Thoracic aorta endothelial cell (primary cell): Measurements from ENCODE around the gene SLC9A5. TPM values are rescaled to one million over a fixed set of nuclear protein-coding genes. Genes with fewer than 3 reads are reported as not detected.

Experiments used
- small RNA-seq: library from RNA; depleted of rRNA; stranded (forward); fragments of <200 nt; gene quantifications from one replicate; pipeline ENCODE3, GENCODE V24; 2012
- total RNA-seq: library from RNA; depleted of rRNA; stranded (reverse); fragments of >200 nt; gene quantifications from 2 replicates; pipeline ENCODE4 v1.2.3, GENCODE V29; 2012

SLC9A5 gene, protein sequence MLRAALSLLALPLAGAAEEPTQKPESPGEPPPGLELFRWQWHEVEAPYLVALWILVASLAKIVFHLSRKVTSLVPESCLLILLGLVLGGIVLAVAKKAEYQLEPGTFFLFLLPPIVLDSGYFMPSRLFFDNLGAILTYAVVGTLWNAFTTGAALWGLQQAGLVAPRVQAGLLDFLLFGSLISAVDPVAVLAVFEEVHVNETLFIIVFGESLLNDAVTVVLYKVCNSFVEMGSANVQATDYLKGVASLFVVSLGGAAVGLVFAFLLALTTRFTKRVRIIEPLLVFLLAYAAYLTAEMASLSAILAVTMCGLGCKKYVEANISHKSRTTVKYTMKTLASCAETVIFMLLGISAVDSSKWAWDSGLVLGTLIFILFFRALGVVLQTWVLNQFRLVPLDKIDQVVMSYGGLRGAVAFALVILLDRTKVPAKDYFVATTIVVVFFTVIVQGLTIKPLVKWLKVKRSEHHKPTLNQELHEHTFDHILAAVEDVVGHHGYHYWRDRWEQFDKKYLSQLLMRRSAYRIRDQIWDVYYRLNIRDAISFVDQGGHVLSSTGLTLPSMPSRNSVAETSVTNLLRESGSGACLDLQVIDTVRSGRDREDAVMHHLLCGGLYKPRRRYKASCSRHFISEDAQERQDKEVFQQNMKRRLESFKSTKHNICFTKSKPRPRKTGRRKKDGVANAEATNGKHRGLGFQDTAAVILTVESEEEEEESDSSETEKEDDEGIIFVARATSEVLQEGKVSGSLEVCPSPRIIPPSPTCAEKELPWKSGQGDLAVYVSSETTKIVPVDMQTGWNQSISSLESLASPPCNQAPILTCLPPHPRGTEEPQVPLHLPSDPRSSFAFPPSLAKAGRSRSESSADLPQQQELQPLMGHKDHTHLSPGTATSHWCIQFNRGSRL
- total RNA-seq = 0.40 and 0.65 TPM in 2 replicates

DNA sequence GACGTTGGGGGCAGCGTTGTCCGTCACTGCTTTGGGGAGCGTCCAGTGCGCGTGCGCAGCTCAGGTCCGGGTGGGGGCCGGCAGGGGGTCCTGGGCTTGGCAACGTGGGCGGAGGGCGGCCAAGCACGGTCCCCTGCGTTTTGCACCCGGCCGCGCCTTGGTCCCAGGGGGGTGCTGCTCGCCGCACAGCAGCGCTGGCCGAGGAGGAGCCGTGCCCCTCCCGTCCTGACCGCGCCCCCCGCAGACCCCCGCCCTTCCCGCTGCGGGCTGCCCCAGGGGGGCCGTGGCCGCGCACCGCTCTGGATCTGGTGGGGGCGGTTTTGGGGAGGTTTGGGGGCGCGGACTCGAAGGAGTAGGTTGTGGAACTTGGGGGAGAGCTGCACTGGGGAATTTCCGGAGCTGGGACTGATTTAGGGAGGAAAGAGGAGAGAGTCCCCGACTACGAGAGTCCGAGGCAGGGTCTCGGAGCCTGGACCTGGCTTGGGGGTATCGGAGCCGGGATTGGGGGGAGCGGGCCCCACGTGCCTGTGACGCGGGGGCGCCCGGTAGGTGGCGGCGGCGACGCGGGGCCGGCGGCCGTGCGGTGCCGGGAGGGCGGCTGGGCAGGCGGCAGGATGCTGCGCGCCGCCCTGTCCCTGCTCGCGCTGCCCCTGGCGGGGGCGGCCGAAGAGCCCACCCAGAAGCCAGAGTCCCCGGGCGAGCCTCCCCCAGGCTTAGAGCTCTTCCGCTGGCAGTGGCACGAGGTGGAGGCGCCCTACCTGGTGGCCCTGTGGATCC, at the start of gene SLC9A5:
Gene SLC9A5, plus strand, starts transcription at position 579 of the 777 bp plus-strand sequence. Its CDS starts 36 bp downstream, at position 615.

DNA sequence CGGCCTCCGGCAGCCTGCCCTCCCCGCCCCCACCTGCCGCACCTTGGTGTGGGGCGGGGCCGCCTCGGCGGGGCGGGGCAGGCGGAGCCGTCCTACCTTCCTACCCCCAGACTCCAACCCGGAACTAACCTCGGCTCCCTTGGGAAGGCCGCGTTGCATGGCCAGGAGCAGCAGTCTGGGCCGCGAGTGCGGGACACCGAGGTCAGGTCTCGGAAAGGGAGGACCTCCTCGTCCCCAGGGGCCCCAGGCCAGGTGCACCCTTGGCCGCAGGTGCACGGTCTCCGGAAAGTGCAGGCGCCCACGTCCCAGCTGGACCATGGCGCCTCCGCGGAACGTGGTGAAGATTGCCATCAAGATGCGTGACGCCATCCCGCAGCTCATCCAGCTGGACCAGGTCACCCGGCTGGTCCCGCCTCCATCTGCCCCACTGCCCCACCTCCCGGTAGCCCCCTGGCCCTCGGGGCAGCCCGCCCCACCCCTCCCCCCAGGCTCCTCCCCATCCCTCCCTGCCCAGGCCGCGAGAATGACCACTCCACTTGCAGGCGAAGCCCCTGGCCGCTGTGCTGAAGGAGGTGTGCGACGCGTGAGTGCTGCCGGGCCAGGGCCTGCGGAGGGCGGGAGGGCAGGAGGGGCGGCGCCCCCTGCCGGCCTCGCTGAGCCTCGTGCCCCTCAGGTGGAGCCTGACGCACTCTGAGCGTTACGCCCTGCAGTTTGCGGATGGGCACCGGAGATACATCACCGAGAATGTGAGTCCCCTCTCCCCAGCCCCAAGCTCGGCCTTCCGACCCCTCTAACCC, 49.6 kb upstream of the SLC9A5 start, which contains the start of gene ELMO3:
Gene ELMO3, plus strand, starts transcription at position 121 of the 797 bp plus-strand sequence. Its CDS starts 196 bp downstream, at position 317.

DNA sequence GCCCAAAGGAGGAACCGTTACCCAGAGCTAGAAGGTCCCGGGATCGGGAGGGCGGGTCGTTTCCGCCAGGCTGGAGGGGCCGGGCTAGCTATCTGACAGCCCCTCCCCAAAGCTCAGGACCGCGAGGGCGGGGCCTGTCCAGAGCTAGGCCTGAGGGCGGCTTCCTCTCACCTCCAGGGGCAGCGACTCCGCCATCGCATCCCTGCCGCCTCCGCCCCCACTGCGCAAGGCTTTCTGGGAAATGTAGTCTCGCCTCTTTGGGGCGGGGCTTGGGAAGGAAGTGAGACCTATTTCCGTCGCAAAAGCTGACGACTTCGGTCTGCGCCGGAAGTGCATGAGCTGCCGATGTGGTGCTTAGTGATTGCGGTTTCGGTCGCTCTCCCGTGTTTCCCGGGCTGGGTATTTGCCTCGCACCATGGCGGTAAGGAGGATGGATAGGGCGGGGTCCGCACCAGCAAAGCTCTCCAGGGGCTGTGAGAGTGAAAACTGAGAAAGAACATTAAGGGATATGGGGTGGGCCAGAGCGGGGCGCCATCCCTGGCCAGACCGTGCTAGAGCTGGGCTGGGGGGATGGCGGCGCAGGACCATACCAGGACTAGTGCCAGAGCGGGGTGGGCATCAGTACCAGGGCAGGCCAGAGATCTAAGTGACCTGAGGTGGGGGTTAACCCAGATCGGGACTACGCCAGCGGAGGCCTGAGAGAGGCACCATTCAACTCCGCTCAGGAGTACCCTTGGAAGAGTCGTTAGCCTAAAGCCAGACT, 21.8 kb upstream of the SLC9A5 start, which contains the start of gene TMEM208:
Gene TMEM208, plus strand, starts transcription at position 327 of the 763 bp plus-strand sequence. Its CDS starts 89 bp downstream, at position 416.

DNA sequence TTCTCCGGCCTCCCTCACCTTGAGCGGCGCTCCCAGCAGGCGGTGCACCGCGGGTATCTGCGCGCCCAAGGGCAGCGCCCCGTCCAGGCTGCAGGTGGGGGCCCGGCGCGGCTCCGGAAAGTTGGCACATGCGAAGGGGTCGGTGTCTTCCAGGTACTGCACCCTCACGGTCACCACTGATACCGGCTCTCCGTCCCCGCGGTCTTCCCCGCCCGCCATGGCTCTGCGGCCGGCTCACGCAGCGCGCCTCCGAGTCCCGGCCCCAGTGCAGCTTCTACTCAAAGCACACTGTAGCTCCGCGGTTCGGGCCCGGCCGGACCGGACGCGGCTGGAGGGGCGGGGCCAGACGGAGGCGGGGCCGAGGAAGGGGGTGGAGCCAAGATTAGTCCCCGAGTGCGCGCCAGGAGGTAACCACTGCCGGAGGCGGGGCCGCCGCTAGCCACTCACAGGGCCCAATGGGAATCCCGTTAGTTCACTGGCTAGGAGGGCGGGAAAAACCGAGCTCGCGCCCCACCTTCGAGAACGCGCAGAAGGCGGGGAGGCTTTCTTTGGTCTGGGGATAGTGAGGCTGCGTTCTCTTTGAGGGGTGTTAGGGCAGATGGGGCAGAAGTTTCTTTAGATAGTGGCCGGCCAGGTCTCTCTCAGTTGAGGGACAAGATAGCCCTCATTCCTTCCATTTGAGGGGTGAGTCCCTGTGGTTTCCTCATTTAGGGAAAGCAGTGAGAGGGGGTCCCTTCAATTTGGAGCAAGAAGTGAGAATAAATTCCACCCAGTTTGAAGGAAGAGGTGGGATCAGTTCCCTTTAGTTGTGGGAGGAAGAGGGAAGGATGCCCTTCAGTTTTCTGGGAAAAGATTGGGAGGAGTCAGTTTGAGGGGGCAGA, 1.3 kb upstream of the SLC9A5 start, which contains the start of gene FHOD1:
Gene FHOD1, minus strand, starts transcription at position 290 of the 881 bp plus-strand sequence. Its CDS starts 71 bp downstream, at position 219.

DNA sequence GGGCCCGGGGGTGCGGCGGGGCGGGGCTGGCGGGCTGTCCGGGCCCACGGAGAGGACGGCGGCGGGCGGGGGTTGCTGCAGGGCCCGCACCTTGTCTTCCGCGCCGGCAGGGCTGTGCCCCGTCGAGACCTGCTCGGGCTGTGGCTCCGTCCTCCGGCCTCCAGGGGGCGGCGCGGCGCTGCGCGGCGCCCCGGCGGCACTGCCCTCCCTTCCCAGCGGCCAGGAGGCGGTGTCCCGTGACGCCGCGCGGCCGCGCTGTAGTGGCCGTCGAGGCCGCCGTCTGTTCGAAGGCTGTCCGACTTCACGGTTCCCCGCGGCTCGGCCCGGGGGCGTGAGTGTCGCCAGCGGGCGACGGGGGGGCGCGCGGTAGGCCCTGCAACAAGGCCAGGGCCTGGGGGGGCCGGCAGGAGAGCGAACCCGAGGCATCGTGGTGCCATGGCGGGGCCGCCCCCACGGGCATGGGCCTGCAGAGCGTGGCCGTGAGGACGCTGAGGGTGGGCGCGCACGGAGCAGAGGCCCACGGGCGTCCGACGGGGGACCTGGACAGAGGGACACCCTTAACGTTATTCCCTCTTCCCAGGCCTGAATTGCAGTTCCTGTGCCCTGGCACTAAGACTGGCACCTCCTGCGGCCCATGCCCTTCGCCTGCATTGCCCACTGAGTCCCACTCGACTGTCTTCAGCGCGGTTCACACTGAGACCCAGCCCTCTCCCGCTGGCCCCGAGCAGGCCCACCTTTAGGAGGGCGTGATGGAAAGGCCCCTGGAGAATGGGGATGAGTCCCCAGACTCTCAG, 30.7 kb downstream of the SLC9A5 start, which contains the start of gene PLEKHG4:
Gene PLEKHG4, plus strand, starts transcription at position 237 of the 794 bp plus-strand sequence. Its CDS starts 513 bp downstream, at position 750.

Small RNA genes within 50 kb of the gene (small RNA-seq; reads per million reads assigned to genes)
- 1.8 reads per million, percentile 44 among the genes with 10 or more reads in this experiment for gene MIR328

Other genes with a start within 250 kb of the SLC9A5 start
- 122 and 128 TPM in 2 replicates for gene CBFB, start 219.8 kb upstream of the SLC9A5 start, total RNA-seq
- gene PHAF1, start 139.0 kb upstream of the SLC9A5 start, total RNA-seq = 14.6 and 19.1 TPM in 2 replicates
- 1.9 and 4.3 TPM in 2 replicates for gene B3GNT9, start 98.0 kb upstream of the SLC9A5 start, total RNA-seq
- 10.8 and 11.6 TPM in 2 replicates for gene TRADD, start 89.1 kb upstream of the SLC9A5 start, total RNA-seq
- gene FBXL8, start 89.0 kb upstream of the SLC9A5 start, total RNA-seq = 3.5 and 6.2 TPM in 2 replicates
- 0.79 and 1.9 TPM in 2 replicates for gene HSF4, start 84.2 kb upstream of the SLC9A5 start, total RNA-seq
- 7.0 and 8.2 TPM in 2 replicates for gene NOL3, start 78.4 kb upstream of the SLC9A5 start, total RNA-seq
- gene MATCAP1, start 65.0 kb upstream of the SLC9A5 start, total RNA-seq = 15.4 and 16.2 TPM in 2 replicates
- gene EXOC3L1, start 58.8 kb upstream of the SLC9A5 start, total RNA-seq = 3.3 and 4.0 TPM in 2 replicates
- gene E2F4, start 56.8 kb upstream of the SLC9A5 start, total RNA-seq = 82.8 and 97.1 TPM in 2 replicates
- gene ELMO3, start 49.8 kb upstream of the SLC9A5 start, total RNA-seq = 0.79 and 0.93 TPM in 2 replicates
- 19.6 and 22.7 TPM in 2 replicates for gene TMEM208, start 21.8 kb upstream of the SLC9A5 start, total RNA-seq
- 37.4 and 38.3 TPM in 2 replicates for gene FHOD1, start 1.5 kb upstream of the SLC9A5 start, total RNA-seq
- 18.1 and 28.4 TPM in 2 replicates for gene PLEKHG4, start 30.6 kb downstream of the SLC9A5 start, total RNA-seq
- 0.13 and 0.14 TPM in 2 replicates for gene KCTD19, start 77.8 kb downstream of the SLC9A5 start, total RNA-seq
- 0.13 and 0.86 TPM in 2 replicates for gene LRRC36, start 77.8 kb downstream of the SLC9A5 start, total RNA-seq
- gene TPPP3, start 144.5 kb downstream of the SLC9A5 start, total RNA-seq = 0.07 TPM in 1 of 2 replicates, not detected in the other
- 4.0 and 6.3 TPM in 2 replicates for gene ZDHHC1, start 167.5 kb downstream of the SLC9A5 start, total RNA-seq
- 0.07 TPM in 1 of 2 replicates, not detected in the other for gene HSD11B2, start 182.1 kb downstream of the SLC9A5 start, total RNA-seq
- 80.5 and 92.9 TPM in 2 replicates for gene ATP6V0D1, start 232.2 kb downstream of the SLC9A5 start, total RNA-seq
- gene AGRP, start 234.6 kb downstream of the SLC9A5 start, total RNA-seq = not detected in 2 replicates